Skeletal muscle satellite cell (primary cell): ENCODE results near the gene DCAF8L2.
"Not testable (repeated sequence)": the region's sequence is repeated elsewhere in the genome, so short reads cannot be mapped to it uniquely, and the experiment has no call there.

Source experiments
- H3K27me3 ChIP-seq: 2 replicates; pipeline ENCODE4 v1.7.0; 2013; ENCODE audit warnings: low read length; ENCODE audit not compliant: control insufficient read depth, insufficient read depth
- H3K36me3 ChIP-seq: 2 replicates; pipeline ENCODE4 v1.7.0; 2013; ENCODE audit warnings: mild to moderate bottlenecking, control low read depth, low read length; ENCODE audit not compliant: insufficient read depth
- H3K4me1 ChIP-seq: 2 replicates; pipeline ENCODE4 v1.7.0; 2013; ENCODE audit warnings: low read length; ENCODE audit not compliant: control insufficient read depth, insufficient read depth
- H3K4me2 ChIP-seq: 2 replicates; pipeline ENCODE4 v1.7.0; 2013; ENCODE audit warnings: mild to moderate bottlenecking, low read length
- H3K4me3 ChIP-seq: 2 replicates; pipeline ENCODE4 v1.7.0; 2013; ENCODE audit warnings: low read length
- H3K9ac ChIP-seq: 2 replicates; pipeline ENCODE4 v1.7.0; 2013; ENCODE audit warnings: mild to moderate bottlenecking, low read depth, low read length, moderate library complexity
- H3K9me3 ChIP-seq: replicated peaks from 2 replicates; pipeline ENCODE4 v1.7.0; 2013; ENCODE audit warnings: mild to moderate bottlenecking, control low read depth, low read length

DCAF8L2 gene

GRCh38 chrX:27746516-27746915, 156.4 kb downstream of the DCAF8L2 start:
- Histone ChIP-seq H3K27me3 (no peaks in the 10 kb centered on the region), H3K4me1 (no peaks in the 10 kb centered on the region), H3K4me2 (no peak overlapping the region), H3K9ac (no peak overlapping the region), H3K9me3 (peaks cover 4% of the 10 kb centered on the region), H3K36me3 (no peaks in the 10 kb centered on the region), H3K4me3 (no peak overlapping the region)

- H3K4me3 ChIP-seq, H3K9ac ChIP-seq, H3K36me3 ChIP-seq, H3K9me3 ChIP-seq, H3K4me2 ChIP-seq, H3K4me1 ChIP-seq, H3K27me3 ChIP-seq: not testable (repeated sequence)
Measured at GRCh38 chrX:27750298-27750697, 160.2 kb downstream of the DCAF8L2 start.

- Histone ChIP-seq H3K4me2 (no peak overlapping the region), H3K27me3 (no peaks in the 10 kb centered on the region), H3K4me1 (no peaks in the 10 kb centered on the region), H3K36me3 (no peaks in the 10 kb centered on the region), H3K4me3 (no peak overlapping the region), H3K9ac (no peak overlapping the region), H3K9me3 (peaks cover 7% of the 10 kb centered on the region)
Measured at GRCh38 chrX:27751976-27752375, 161.8 kb downstream of the DCAF8L2 start.

GRCh38 chrX:27765718-27766117, 175.6 kb downstream of the DCAF8L2 start:
- H3K36me3 ChIP-seq = no peaks in the 10 kb centered on the region
- H3K27me3 ChIP-seq = no peaks in the 10 kb centered on the region
- no peak overlapping the region for H3K9ac ChIP-seq
- no peaks in the 10 kb centered on the region for H3K4me1 ChIP-seq
- no peaks in the 10 kb centered on the region for H3K9me3 ChIP-seq
- H3K4me2 ChIP-seq = no peak overlapping the region
- H3K4me3 ChIP-seq = no peak overlapping the region

- H3K27me3 ChIP-seq = no peaks in the 10 kb centered on the region
- H3K4me2 ChIP-seq = no peak overlapping the region
Measured at GRCh38 chrX:27767387-27767786, 177.2 kb downstream of the DCAF8L2 start.

GRCh38 chrX:27775984-27776383, 185.8 kb downstream of the DCAF8L2 start:
- no peak overlapping the region for H3K4me2 ChIP-seq

More at GRCh38 chrX:27767387-27767786, 177.2 kb downstream of the DCAF8L2 start:
- no peak overlapping the region for H3K9ac ChIP-seq
- H3K9me3 ChIP-seq = no peaks in the 10 kb centered on the region
- H3K4me1 ChIP-seq = no peaks in the 10 kb centered on the region
- H3K4me3 ChIP-seq = no peak overlapping the region
- H3K36me3 ChIP-seq = no peaks in the 10 kb centered on the region

GRCh38 chrX:27796640-27797257, 206.6 kb downstream of the DCAF8L2 start:
- Histone ChIP-seq H3K4me2 (no peak overlapping the region), H3K4me1 (no peaks in the 10 kb centered on the region), H3K4me3 (no peak overlapping the region), H3K9ac (no peak overlapping the region), H3K27me3 (no peaks in the 10 kb centered on the region), H3K9me3 (no peaks in the 10 kb centered on the region), H3K36me3 (no peaks in the 10 kb centered on the region)

More at GRCh38 chrX:27775984-27776383, 185.8 kb downstream of the DCAF8L2 start:
- no peaks in the 10 kb centered on the region for H3K27me3 ChIP-seq
- no peak overlapping the region for H3K9ac ChIP-seq
- no peaks in the 10 kb centered on the region for H3K9me3 ChIP-seq
- H3K36me3 ChIP-seq = no peaks in the 10 kb centered on the region
- H3K4me3 ChIP-seq = no peak overlapping the region
- no peaks in the 10 kb centered on the region for H3K4me1 ChIP-seq

- H3K4me2 ChIP-seq = no peak overlapping the region
- H3K4me3 ChIP-seq = no peak overlapping the region
- H3K36me3 ChIP-seq = no peaks in the 10 kb centered on the region
- no peaks in the 10 kb centered on the region for H3K4me1 ChIP-seq
- H3K9ac ChIP-seq = no peak overlapping the region
- no peaks in the 10 kb centered on the region for H3K27me3 ChIP-seq
- H3K9me3 ChIP-seq = no peaks in the 10 kb centered on the region
Measured at GRCh38 chrX:27797575-27797974, 207.4 kb downstream of the DCAF8L2 start.
